ENCODE results near the gene MYO3B.

The MYO3B gene

DNA sequence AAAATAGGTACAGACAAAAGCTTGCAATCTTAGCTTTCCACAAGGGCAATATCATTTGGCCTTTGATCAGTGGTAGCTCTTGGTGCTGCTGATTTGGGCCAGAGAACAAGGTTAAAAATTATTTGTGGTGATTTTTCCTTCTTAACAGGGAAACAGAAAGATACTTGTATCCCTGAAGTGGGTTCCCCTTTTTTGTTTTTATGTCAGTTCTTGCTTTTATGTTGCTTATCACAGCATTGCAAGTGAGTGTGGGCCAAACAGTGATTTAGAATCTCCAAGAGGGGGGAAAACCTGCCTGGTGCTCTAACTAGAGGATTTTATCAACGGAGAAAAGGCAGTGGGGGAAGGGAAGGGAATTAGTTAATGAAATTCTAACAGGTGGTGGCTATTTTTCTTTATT lies 339.6 kb downstream of the MYO3B start:
- TF ChIP-seq, protein P1, sequence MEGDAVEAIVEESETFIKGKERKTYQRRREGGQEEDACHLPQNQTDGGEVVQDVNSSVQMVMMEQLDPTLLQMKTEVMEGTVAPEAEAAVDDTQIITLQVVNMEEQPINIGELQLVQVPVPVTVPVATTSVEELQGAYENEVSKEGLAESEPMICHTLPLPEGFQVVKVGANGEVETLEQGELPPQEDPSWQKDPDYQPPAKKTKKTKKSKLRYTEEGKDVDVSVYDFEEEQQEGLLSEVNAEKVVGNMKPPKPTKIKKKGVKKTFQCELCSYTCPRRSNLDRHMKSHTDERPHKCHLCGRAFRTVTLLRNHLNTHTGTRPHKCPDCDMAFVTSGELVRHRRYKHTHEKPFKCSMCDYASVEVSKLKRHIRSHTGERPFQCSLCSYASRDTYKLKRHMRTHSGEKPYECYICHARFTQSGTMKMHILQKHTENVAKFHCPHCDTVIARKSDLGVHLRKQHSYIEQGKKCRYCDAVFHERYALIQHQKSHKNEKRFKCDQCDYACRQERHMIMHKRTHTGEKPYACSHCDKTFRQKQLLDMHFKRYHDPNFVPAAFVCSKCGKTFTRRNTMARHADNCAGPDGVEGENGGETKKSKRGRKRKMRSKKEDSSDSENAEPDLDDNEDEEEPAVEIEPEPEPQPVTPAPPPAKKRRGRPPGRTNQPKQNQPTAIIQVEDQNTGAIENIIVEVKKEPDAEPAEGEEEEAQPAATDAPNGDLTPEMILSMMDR (conservative IDR thresholded peaks at IDR 0.05; ENCODE audit: low read depth, low read length): no peak
- H3K4me3 ChIP-seq (ENCODE audit: low read length): no peak overlapping the region
- DNase-seq (ENCODE audit: low read depth): no peak

GRCh38 chr2:170518911-170519310 lies 341.0 kb downstream of the MYO3B start:
- DNase-seq (ENCODE audit: low read depth): no peak
- H3K4me3 ChIP-seq (ENCODE audit: low read length): no peak overlapping the region
- TF ChIP-seq, protein P1 (conservative IDR thresholded peaks at IDR 0.05; ENCODE audit: low read depth, low read length): no peak

GRCh38 chr2:170521299-170521698 lies 343.4 kb downstream of the MYO3B start:
- H3K4me3 ChIP-seq (ENCODE audit: low read length): no peak overlapping the region
- TF ChIP-seq, protein P1 (conservative IDR thresholded peaks at IDR 0.05; ENCODE audit: low read depth, low read length): no peak
- DNase-seq (ENCODE audit: low read depth): no peak

- DNase-seq (ENCODE audit: low read depth): no peak
- H3K4me3 ChIP-seq (ENCODE audit: low read length): no peak overlapping the region
- TF ChIP-seq, protein P1 (conservative IDR thresholded peaks at IDR 0.05; ENCODE audit: low read depth, low read length): no peak
Observed at GRCh38 chr2:170523506-170523905, 345.6 kb downstream of the MYO3B start.

DNA sequence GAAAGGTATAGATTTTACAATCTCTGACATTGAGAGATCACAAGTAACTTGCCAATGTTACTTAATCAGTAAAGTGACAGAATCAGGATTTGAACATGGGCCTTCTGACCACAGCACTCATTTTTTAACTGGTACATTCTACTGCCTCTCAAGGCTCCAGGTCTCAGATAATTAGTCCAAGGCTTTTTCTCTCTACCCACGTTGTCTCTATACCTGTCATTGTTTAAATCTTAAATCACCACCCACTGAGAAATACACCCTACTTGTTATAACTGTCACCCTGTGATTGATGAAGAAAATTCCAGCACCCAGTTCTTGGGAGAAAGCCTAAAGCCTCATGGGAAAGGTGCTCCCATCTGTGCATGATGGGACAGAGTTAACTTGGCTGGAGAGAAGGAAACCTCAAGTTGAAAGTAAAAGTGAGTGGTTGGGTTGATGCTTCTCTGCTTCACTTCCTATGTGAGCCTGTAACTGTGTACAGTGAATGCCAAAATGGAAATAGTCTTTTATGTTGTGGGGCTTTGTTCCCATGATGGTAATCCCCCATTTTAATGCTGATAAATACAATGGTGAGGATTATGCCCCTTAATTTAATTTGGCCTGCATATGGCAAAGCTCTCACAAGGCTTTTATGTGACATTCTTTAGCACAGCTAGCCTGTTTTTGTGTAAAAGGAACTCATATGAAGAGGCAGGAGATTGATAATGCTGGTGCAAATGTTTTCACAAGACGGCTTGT lies 347.1 kb downstream of the MYO3B start:
- DNase-seq (ENCODE audit: low read depth): no peak
- no peak overlapping the region for H3K4me3 ChIP-seq (ENCODE audit: low read length)
- TF ChIP-seq, protein P1 (conservative IDR thresholded peaks at IDR 0.05; ENCODE audit: low read depth, low read length): no peak

DNA sequence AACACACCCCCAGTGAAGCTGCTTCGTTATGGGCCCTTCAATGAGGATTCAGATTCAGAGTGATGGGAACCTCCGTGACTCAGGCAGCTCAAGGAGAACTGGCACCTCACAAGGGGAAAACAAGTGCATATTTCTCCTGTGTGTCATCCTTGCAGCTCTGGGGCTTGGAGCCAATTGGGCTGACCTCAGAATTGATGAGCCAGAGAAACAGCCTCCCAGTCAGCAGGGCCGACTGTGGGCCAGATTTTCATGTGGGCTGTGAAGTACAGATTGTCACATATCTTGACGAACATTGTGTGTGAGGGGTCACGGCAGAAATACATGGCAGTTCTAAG lies 347.6 kb downstream of the MYO3B start:
- no peak overlapping the region for H3K4me3 ChIP-seq (ENCODE audit: low read length)
- peak; percentile 96 for DNase-seq (ENCODE audit: low read depth)
- TF ChIP-seq, protein P1 (conservative IDR thresholded peaks at IDR 0.05; ENCODE audit: low read depth, low read length): no peak

GRCh38 chr2:170530284-170530745 lies 352.4 kb downstream of the MYO3B start:
- H3K4me3 ChIP-seq (ENCODE audit: low read length): no peak overlapping the region
- DNase-seq (ENCODE audit: low read depth): no peak
- TF ChIP-seq, protein P1 (conservative IDR thresholded peaks at IDR 0.05; ENCODE audit: low read depth, low read length): no peak

Data from retinal pigment epithelial cell (primary cell).